ENCODE measurements around the gene CYP2W1.
A peak's percentile ranks its signal among the peaks of the same experiment; 100 is the strongest.
"Not testable (repeated sequence)": the region's sequence is repeated elsewhere in the genome, so short reads cannot be mapped to it uniquely, and the experiment has no call there.

Gene CYP2W1

GRCh38 chr7:997404-998395 is 14.7 kb downstream of the CYP2W1 start:
- no peak for DNase-seq (ENCODE audit: extremely low spot score)
- POLR2A ChIA-PET, result interaction anchor here (0.9 kb wide), 1 partner anchor 22 kb away, joined by 3 read pairs; no protein-coding TSS in a partner anchor
- TF ChIP-seq, protein P1, sequence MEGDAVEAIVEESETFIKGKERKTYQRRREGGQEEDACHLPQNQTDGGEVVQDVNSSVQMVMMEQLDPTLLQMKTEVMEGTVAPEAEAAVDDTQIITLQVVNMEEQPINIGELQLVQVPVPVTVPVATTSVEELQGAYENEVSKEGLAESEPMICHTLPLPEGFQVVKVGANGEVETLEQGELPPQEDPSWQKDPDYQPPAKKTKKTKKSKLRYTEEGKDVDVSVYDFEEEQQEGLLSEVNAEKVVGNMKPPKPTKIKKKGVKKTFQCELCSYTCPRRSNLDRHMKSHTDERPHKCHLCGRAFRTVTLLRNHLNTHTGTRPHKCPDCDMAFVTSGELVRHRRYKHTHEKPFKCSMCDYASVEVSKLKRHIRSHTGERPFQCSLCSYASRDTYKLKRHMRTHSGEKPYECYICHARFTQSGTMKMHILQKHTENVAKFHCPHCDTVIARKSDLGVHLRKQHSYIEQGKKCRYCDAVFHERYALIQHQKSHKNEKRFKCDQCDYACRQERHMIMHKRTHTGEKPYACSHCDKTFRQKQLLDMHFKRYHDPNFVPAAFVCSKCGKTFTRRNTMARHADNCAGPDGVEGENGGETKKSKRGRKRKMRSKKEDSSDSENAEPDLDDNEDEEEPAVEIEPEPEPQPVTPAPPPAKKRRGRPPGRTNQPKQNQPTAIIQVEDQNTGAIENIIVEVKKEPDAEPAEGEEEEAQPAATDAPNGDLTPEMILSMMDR (IDR thresholded peaks at IDR 0.05; ENCODE audit: control extremely low read depth, extremely low read depth, low read depth, missing control alignments), result peak; percentile 8
- CTCF ChIA-PET, result interaction anchor here (1.2 to 10.0 kb wide), 6 partner anchors 13 to 178 kb away, joined by 3 to 391 read pairs (median 5); no protein-coding TSS in a partner anchor

DNA sequence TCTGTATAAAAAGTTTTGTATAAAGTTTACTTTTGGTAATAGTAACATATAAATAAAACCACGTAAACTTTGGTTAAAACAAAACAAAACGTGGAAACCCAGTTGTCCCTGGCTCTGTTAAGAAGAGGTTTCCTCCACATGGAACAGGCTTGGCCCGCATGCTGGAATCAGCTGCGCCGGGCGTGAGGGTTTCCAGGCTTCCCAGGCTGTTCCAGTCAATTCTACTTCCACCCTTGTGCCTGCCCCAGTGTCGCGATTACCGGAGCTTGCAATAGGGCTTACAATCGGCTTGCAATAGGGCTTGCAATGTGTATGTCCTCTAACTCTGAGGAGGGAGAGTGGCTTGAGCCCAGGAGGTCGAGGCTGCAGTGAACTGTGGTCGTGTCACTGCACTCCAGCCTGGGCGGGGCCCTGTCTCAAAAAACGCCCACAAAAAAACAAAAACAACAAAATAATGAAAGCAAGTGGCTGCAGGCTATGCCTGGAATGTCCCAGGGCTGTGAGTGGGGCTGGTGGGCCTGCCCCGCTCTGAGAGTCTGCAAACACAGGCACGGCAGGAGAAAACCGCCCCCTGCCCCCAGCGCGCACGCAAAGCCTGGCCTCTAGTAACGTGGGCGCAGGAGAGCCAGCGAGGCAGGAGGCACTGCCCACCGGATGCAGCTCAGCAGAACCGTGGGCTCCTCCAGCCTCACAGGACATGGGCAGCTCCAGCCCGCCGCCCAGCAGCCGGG is 16.3 kb downstream of the CYP2W1 start:
- POLR2A ChIA-PET, result no interaction called here
- no peak for DNase-seq (ENCODE audit: extremely low spot score)
- TF ChIP-seq, protein P1 (IDR thresholded peaks at IDR 0.05; ENCODE audit: control extremely low read depth, extremely low read depth, low read depth, missing control alignments), result no peak
- CTCF ChIA-PET, result interaction anchor here (1.2 to 10.0 kb wide), 4 partner anchors 23 to 176 kb away, joined by 3 to 391 read pairs (median 48); no protein-coding TSS in a partner anchor

DNA sequence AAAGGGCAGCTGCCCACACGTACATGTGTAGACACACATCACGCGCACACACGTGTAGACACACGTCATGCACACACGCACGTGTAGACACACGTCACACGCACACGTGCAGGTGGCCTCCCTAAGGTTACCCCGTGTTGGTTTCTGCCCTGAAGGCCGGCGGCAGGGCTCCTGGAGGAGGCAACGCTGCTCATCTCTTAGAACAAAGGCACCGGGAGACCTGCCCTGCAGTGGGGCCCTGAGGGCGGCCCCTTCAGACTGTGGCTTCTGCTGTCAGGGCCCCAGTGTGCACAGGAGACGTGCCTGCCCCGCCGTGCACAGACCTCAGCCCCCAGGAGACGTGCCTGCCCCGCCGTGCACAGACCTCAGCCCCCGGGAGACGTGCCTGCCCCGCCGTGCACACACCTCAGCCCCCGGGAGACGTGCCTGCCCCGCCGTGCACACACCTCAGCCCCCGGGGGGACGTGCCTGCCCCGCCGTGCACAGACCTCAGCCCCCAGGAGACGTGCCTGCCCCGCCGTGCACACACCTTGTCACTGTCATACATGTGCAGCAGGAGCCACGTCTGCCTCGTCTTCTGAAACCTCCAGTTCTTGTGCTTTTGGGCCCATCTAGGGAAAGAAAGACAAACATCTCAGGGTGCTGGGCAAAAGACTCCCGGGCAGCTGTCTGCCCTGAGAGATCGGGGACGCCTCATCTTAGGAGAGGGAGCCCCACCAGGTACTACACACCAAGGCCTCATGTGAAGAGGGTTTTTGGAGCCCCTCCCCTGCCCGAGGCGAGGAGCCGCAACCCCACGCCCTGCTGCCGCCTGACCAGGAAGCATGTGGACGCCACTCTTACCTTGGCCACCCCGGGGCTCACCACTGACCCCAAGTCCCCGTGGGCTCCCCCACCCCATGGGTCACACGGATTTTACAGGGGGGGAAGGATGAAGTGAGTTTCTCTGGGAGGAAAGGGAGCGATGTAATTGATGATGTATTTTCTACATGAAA is 17.3 kb downstream of the CYP2W1 start:
- DNase-seq (ENCODE audit: extremely low spot score), result no peak
- ChIA-PET CTCF (interaction anchor here (0.8 to 10.0 kb wide), 3 partner anchors 8 to 66 kb away, joined by 4 to 391 read pairs (median 5); no protein-coding TSS in a partner anchor), POLR2A (no interaction called here)
- TF ChIP-seq, protein P1 (IDR thresholded peaks at IDR 0.05; ENCODE audit: control extremely low read depth, extremely low read depth, low read depth, missing control alignments), result no peak

GRCh38 chr7:1001069-1001770 is 18.2 kb downstream of the CYP2W1 start:
- DNase-seq (ENCODE audit: extremely low spot score); POLR2A ChIA-PET: not testable (repeated sequence)
- CTCF ChIA-PET, result interaction anchor here (0.8 to 1.2 kb wide), 2 partner anchors 9 to 65 kb away, joined by 4 to 5 read pairs; no protein-coding TSS in a partner anchor

DNA sequence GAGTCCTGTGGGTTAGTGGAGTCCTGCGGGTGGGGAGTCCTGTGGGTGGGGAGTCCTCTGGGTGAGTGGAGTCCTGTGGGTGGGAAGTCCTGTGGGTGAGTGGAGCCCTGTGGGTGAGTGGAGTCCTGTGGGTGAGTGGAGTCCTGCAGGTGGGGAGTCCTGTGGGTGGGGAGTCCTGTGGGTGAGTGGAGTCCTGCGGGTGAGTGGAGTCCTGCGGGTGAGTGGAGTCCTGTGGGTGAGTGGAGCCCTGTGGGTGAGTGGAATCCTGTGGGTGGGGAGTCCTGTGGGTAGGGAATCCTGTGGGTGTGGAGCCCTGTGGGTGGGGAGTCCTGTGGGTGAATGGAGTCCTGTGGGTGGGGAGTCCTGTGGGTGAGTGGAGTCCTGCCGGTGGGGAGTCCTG is 19.0 kb downstream of the CYP2W1 start:
- POLR2A ChIA-PET; CTCF ChIA-PET; DNase-seq (ENCODE audit: extremely low spot score): not testable (repeated sequence)

DNA sequence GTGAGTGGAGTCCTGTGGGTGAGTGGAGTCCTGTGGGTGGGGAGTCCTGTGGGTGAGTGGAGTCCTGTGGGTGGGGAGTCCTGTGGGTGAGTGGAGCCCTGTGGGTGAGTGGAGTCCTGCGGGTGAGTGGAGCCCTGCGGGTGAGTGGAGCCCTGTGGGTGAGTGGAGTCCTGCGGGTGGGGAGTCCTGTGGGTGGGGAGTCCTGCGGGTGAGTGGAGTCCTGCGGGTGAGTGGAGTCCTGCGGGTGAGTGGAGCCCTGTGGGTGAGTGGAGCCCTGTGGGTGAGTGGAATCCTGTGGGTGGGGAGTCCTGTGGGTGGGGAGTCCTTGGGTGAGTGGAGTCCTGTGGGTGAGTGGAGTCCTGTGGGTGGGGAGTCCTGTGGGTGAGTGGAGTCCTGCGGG is 19.5 kb downstream of the CYP2W1 start:
- DNase-seq (ENCODE audit: extremely low spot score); CTCF ChIA-PET; POLR2A ChIA-PET: not testable (repeated sequence)

GRCh38 chr7:1004018-1004852 is 21.3 kb downstream of the CYP2W1 start:
- TF ChIP-seq, protein P1 (IDR thresholded peaks at IDR 0.05; ENCODE audit: control extremely low read depth, extremely low read depth, low read depth, missing control alignments), result no peak
- ChIA-PET CTCF (interaction anchor here (1.2 to 3.2 kb wide), 2 partner anchors 10 to 61 kb away, joined by 4 to 30 read pairs; no protein-coding TSS in a partner anchor), POLR2A (no interaction called here)
- no peak for DNase-seq (ENCODE audit: extremely low spot score)
